ENCODE results near the gene MAP7. TPM values are rescaled to one million over a fixed set of nuclear protein-coding genes. Genes with fewer than 3 reads are reported as not detected.

The MAP7 gene
- total and polyA plus RNA-seq, 2 of the 13 experiments (the other 11 are each of a cell fraction or from before 2014, with no cell fraction given) = 0.04 TPM; not detected in 1

DNA sequence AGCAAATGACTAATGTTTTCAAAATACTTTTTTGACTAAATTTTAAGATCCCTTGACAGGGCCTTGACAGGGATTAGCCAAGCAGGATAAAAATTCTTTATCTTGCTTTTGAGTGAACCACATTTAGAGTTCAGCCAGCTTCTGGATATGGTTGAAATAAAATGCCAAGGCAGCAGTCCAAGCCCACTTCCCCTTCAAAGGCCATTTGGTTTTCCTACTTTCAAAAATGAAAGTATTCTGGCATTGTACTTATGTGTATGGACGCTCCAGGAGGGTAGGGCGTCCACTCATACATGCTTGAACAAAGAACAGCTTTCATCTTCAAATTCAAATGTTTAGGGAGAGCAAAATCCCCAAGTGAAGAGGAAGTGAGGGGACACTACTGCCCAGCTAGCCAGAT is 178.3 kb downstream of the MAP7 start:
- H3K27me3 ChIP-seq (ENCODE audit: control insufficient read depth in 1 of 2, insufficient read depth in 2 of 2, low read length in 2 of 2) = no peaks in the 10 kb centered on the region
- H3K36me3 ChIP-seq (replicated peaks in 1 of 2; ENCODE audit: control insufficient read depth in 1 of 2, insufficient read depth in 2 of 2, low read length in 2 of 2) = no peaks in the 10 kb centered on the region
- no peak overlapping the region for H3K4me3 ChIP-seq (replicated peaks in 1 of 3; ENCODE audit: insufficient read depth in 1 of 3, low read depth in 2 of 3, low read length in 3 of 3)
- DNase-seq (ENCODE audit: low spot score) (no peak), ATAC-seq (no peak), FAIRE-seq (no peak)
- H3K4me1 ChIP-seq (ENCODE audit: insufficient read depth, low read length) = no peaks in the 10 kb centered on the region
- no peak overlapping the region for H3K4me2 ChIP-seq (ENCODE audit: low read depth, low read length)
- H3K9me3 ChIP-seq (ENCODE audit: low read length) = no peaks in the 10 kb centered on the region
- no peaks in the 10 kb centered on the region for H3K79me2 ChIP-seq (ENCODE audit: insufficient read depth, low read length)
- intact Hi-C loops (cut with micrococcal nuclease; ENCODE audit: unreplicated experiment) = no loop called here
- WGBS (ENCODE audit: low lambda C conversion rate) = 3% methylated on average over 2 of the region's 2 CpGs
- CTCF ChIA-PET (ENCODE audit: low intra/inter-chr PET ratio, low total read pairs) = no interaction called here
- H4K20me1 ChIP-seq (ENCODE audit: insufficient read depth, low read length) = no peaks in the 10 kb centered on the region
- in situ Hi-C loops (cut with HindIII; ENCODE audit: extremely low pct_ligation_motif_present, low pct_unique_long_range_greater_than_20kb) = no loop called here
- H3K9ac ChIP-seq (ENCODE audit: insufficient read depth, low read depth, low read length) = no peak overlapping the region
- POLR2A ChIA-PET = no interaction called here
- H3K27ac ChIP-seq (ENCODE audit: extremely low read length, insufficient read depth, low read length) = no peak overlapping the region
- H2AFZ ChIP-seq (ENCODE audit: low read length) = no peak overlapping the region
- BruUV-seq (replicated peaks) = no TSS peak
- TF ChIP-seq ISX (CRISPR knock-in tag; conservative IDR thresholded peaks at IDR 0.05) = no peak

DNA sequence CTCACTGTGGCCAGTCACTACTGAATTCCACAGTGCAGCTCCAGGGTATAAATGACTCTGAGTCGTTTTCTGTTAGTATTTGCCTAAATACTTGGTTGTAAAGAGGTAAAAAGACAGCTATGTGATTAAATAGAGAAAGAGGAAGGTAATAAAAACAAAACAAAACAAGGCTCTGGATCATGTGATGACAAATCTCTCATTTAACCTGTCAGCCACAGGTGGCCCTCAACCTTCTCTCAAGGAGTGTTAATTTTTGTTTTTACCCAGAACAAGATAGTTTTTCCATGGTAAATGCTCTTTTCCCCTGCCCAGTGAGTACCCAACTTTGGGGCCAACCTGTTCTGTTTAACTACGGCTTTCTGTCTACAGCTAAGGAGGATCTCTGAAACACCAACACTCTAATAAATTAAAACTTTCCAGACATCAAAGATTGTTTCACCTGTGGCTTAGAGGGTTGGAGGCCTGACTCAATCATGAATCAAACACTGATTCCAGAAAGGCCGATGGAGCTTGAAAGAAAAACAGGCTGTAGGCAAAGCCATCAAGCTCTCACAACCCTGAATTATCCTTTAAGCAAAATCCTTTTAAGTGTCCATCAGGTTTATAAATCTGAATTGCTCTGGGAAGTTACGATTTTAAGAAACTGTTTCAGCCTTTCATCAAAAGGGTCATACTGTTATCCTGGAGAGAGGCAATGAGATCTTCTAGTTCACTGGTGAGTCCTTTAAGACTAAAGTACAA is 179.1 kb downstream of the MAP7 start:
- BruUV-seq (replicated peaks) = no TSS peak
- no peak overlapping the region for H3K9ac ChIP-seq (ENCODE audit: insufficient read depth, low read depth, low read length)
- intact Hi-C loops (cut with micrococcal nuclease; ENCODE audit: unreplicated experiment) = no loop called here
- DNase-seq (ENCODE audit: low spot score) (no peak), ATAC-seq (no peak), FAIRE-seq (no peak)
- WGBS (ENCODE audit: low lambda C conversion rate) = 11% methylated on average over 4 of the region's 4 CpGs
- no peak overlapping the region for H3K4me2 ChIP-seq (ENCODE audit: low read depth, low read length)
- no peak overlapping the region for H3K4me3 ChIP-seq (replicated peaks in 1 of 3; ENCODE audit: insufficient read depth in 1 of 3, low read depth in 2 of 3, low read length in 3 of 3)
- TF ChIP-seq ZBTB21 (CRISPR knock-in tag; IDR thresholded peaks at IDR 0.05) = no peak
- POLR2A ChIA-PET = no interaction called here
- no peaks in the 10 kb centered on the region for H3K36me3 ChIP-seq (replicated peaks in 1 of 2; ENCODE audit: control insufficient read depth in 1 of 2, insufficient read depth in 2 of 2, low read length in 2 of 2)
- H3K4me1 ChIP-seq (ENCODE audit: insufficient read depth, low read length) = no peaks in the 10 kb centered on the region
- H2AFZ ChIP-seq (ENCODE audit: low read length) = no peak overlapping the region
- no peaks in the 10 kb centered on the region for H3K9me3 ChIP-seq (ENCODE audit: low read length)
- no peak overlapping the region for H3K27ac ChIP-seq (ENCODE audit: extremely low read length, insufficient read depth, low read length)
- no peaks in the 10 kb centered on the region for H3K27me3 ChIP-seq (ENCODE audit: control insufficient read depth in 1 of 2, insufficient read depth in 2 of 2, low read length in 2 of 2)
- H4K20me1 ChIP-seq (ENCODE audit: insufficient read depth, low read length) = no peaks in the 10 kb centered on the region
- in situ Hi-C loops (cut with HindIII; ENCODE audit: extremely low pct_ligation_motif_present, low pct_unique_long_range_greater_than_20kb) = no loop called here
- CTCF ChIA-PET (ENCODE audit: low intra/inter-chr PET ratio, low total read pairs) = no interaction called here
- H3K79me2 ChIP-seq (ENCODE audit: insufficient read depth, low read length) = no peaks in the 10 kb centered on the region

Measured in HepG2 (cell line).